WI38 (cell line): Measurements from ENCODE around the gene IQCF5.
"Not testable (repeated sequence)": the region's sequence is repeated elsewhere in the genome, so short reads cannot be mapped to it uniquely, and the experiment has no call there.

ENCODE experiments used
- H3K4me3 ChIP-seq: 2 replicates; pipeline ENCODE4 v1.5.1; 2011; ENCODE audit warnings: low read depth, mild to moderate bottlenecking, control low read depth, low read length
- CTCF ChIP-seq: IDR thresholded peaks from 2 replicates; pipeline ENCODE4 v1.5.1; 2012; ENCODE audit warnings: low read depth, mild to moderate bottlenecking, control low read depth, low read length

The IQCF5 gene

GRCh38 chr3:51875501-51875900 lies at the start of gene IQCF5:
TSS of gene IQCF5 (minus strand) at chr3:51875601. CDS start at chr3:51875531, 70 bp downstream.
- no peak within 1 kb of the TSS for H3K4me3 ChIP-seq
- no peak for TF ChIP-seq CTCF

- no peak for TF ChIP-seq CTCF
- H3K4me3 ChIP-seq = no peak overlapping the region
Measured at GRCh38 chr3:51921081-51921578, 45.7 kb upstream of the IQCF5 start.

GRCh38 chr3:51916418-51916817 lies 41.0 kb upstream of the IQCF5 start:
- H3K4me3 ChIP-seq = no peak overlapping the region
- no peak for TF ChIP-seq CTCF

GRCh38 chr3:51908026-51908425 lies 32.6 kb upstream of the IQCF5 start:
- TF ChIP-seq CTCF = no peak
- H3K4me3 ChIP-seq = no peak overlapping the region

- no peak overlapping the region for H3K4me3 ChIP-seq
Measured at GRCh38 chr3:51904034-51904823, 28.8 kb upstream of the IQCF5 start.

GRCh38 chr3:51902361-51902760 lies 27.0 kb upstream of the IQCF5 start:
- H3K4me3 ChIP-seq = not testable (repeated sequence)

More at GRCh38 chr3:51904034-51904823, 28.8 kb upstream of the IQCF5 start:
- no peak for TF ChIP-seq CTCF

- not testable (repeated sequence) for H3K4me3 ChIP-seq
Measured at GRCh38 chr3:51900043-51900442, 24.6 kb upstream of the IQCF5 start.

GRCh38 chr3:51897391-51897790 lies 22.0 kb upstream of the IQCF5 start:
- no peak for TF ChIP-seq CTCF
- H3K4me3 ChIP-seq = no peak overlapping the region
